Panc1 (cell line): ENCODE data around the gene ECEL1.

ENCODE experiments used
- CTCF ChIP-seq: fragments of 450-650 bp; IDR thresholded peaks from 2 replicates; pipeline ENCODE4 v1.5.1; 2017; ENCODE audit warnings: mild to moderate bottlenecking
- SIN3A ChIP-seq: IDR thresholded peaks from 2 replicates; pipeline ENCODE4 v1.6.1; 2012; ENCODE audit warnings: low read depth, mild to moderate bottlenecking, low read length, moderate library complexity, borderline replicate concordance; ENCODE audit not compliant: insufficient read depth

DNA sequence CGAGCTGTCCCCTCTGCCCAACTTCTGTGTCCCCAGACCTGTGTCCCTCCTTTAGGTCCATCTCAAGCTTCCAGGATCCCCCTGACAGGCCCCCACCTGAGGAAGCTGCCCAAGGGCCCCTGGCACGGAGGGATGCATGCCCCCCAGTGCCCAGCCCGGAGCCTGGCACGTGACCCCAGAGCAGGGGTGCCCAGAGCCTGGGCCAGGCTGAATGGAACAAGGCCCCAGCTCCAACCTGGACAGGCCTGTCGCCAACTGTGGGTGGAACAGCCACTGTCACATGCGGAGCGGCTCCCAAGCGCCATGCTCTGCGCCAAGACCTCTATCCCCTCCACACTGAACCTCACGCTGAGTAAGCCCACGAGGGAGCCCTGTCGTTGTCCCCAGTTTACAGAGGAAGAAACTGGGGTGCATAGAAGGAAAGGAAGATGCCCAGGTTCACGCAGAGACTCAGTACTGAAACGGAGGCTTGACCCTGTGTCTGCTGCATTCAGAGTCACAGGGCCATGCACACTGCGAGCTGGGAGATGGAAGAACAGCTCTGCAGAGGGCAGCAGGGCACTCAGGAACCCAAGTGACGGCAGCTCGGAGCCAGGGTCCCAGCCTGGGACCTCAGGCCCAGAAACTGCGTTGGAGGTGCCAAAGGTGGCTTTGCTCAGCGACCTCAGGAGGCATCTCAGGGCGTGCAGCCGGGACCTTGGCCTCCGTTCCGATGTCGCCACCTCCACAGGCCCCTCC lies 5.5 kb upstream of the ECEL1 start:
- no peak for TF ChIP-seq CTCF
- no peak for TF ChIP-seq SIN3A
